HG02588 (cell line): ENCODE measurements around the gene SNX3.
"Not testable (repeated sequence)": the region's sequence is repeated elsewhere in the genome, so short reads cannot be mapped to it uniquely, and the experiment has no call there.

ENCODE experiments used
- ATAC-seq: cut with Tn5 transposase; IDR thresholded peaks from one replicate; pipeline ENCODE4 v1.9.1; 2021; ENCODE audit warnings: mild to moderate bottlenecking, moderate library complexity; ENCODE audit not compliant: unreplicated experiment

SNX3 gene

DNA sequence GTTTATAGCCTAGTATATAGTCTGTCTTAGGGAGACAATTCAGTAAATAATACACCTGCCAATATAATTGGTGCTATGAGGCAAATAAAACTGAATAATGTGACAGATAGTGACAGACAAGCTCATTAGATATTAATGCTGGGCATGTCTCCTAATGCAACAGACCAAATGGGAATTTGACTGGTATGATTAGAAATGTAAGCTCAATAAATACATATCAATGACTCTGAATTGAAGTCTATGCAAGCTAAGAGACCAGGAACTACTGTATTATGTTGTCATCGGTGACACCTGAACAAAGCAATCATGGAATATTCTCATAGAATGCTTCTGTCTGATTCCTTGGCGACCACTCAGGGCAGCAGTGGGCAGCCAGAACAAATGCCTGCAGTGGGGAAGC, 2.5 kb upstream of the SNX3 start:
- no peak for ATAC-seq

DNA sequence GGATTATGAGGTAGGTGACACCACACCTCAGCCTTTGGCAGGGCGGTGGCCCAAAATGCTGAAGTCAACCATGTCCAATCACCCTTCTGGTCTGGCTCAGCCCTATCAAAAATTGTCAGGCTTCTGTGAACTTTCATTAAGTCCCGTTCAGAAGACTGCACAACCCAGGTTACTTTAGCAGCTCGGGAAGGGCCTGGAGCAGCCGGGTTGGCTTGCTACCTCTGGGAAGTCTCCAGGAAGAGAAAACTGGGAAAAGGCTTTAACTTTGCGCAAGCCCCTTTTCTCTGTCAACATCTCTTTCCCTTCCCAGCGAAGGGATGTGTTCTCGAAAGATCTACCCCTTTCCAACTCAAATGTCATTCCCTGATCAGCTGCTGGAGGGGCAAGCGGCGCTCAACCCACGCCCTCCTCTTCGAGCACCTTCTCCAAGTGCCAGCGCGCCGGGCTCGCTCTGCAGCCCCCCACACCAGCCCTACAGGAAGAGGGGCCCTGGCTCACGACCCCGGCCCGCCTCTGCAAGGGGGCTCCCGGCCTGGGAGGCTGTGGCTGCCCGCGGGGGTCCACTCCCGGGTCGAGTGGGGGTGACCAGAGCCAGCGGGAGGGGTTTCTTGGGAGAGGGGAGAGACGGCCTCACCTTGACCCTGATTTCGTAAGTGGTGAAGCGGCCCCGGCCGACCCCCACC, 573 bp downstream of the SNX3 start:
- ATAC-seq = peak; percentile 1

DNA sequence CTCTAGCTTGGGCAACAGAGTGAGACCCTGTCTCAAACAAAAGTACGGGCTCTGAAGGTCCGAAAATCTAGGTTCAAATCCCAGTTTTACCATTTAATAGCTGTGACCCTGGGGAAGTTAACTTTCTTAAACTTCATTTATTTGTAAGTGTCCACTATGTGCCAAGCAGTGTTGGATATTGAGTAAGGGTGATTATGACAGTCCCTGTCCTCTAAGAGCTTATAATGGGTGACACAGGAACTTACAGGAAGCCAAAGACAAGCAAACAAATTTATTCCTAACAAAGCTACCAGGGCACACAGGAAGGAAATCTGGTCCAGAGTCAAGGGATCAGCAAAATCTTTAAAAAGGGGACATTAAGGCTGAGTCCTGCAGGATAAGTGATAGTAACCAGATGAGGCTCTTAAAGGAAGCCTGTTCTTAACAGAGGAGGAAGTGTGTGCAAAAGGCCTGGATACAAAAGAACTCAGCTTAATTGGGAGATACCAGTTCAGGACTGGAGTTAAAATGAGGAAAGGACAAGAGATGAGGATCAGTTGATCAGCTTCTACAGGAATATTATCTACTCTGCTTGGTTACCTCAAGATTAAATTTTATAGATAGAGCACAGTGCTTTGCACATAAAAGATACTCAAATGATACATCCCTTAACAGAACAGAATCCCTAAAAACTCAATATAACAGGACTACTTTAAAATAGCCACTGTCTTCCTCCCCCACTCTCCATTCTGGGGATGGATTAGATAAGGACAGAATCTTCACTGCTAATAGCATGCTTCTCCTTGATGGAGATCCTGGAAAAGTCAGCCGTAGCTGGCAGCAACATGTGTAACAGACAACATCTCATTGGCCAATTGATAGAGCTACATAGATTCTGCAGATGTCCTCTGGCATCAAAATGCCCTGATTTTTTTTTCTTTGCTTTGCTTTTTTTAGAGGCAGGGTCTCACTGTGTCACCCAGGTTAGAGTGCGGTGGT, 6.1 kb downstream of the SNX3 start:
- ATAC-seq = no peak

DNA sequence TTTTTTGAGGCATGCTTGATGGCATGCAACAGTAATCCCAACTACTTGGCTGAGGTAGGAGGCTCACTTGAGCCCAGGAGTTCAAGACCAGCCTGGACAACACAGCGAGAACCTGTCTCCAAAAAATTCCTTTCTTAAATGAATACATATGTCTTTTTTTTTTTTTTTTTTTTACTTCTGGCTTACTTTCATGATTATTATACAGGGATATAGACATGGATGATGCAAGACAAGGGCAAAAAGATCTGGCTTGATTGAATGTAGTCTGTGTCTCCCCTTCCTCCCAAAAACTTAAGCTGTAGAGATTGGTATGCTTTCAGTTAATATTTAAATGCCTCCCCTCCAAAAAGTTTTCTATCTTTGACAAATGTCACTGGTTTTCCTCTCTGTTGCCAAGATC, 7.6 kb downstream of the SNX3 start:
- no peak for ATAC-seq

DNA sequence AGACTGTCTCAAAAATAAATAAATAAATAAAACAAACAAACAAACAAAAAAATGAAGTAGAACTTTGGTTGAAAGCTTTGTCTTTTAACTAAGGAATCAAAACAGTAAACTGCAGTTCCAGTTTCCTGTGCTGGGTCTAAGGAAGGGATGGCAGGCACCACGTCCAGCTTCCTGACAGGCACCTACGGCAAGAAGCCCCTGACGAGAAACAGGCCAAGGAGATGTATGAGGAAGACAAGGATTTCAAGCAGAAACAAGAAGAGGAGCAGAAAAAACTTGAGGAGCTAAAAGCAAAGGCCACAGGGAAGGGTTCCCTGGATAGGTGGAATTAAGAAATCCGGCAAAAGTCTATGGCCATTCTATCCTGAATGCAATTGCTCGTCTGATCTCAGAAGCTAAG, 8.8 kb downstream of the SNX3 start:
- no peak for ATAC-seq

DNA sequence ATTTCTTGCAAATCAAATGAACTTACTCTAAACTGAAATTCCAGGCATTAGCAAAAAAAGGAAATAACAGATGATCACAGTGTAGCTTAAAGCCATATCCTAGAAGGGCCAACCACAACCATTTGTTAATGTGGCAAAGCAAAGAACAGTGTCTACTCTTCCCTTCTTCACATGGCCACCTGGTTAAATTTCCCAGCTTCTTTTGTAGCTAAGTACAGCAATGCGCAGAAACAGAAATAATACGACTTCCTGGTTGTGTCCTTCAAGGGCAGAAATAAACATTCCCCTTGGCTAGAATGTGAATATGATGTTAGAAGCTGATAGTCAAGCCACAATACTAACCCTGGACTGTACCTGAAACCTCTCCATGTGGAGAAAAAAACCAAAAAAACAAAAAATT, 9.6 kb downstream of the SNX3 start:
- no peak for ATAC-seq

DNA sequence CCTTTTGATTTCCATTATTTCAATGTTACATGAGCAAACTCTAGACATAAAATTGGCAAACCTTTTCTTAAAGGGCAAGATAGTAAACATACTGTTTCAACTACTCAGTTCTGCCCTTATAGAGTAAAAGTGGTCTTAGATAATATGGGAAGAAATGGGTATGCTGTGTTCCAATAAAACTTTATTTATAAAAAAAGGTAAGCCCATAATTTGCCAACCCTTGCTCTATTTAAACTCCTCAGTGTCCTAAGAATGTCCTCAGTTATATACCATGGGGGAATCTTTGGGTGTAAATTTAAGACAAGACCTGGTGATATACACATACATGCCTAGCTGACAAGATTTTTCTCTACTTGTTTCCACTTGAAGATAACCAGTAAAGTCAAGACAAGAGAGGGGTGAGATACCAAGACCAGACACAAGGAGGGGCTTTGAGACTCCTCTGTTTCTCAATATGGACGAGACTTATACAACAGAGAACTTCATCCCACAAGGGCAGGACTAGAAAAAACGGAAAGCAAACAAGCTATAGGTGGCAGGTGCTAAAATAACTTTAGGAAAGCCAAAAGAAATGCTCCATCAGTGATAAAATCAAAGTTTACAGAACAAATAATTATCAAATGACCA, 10.5 kb downstream of the SNX3 start:
- ATAC-seq = no peak

DNA sequence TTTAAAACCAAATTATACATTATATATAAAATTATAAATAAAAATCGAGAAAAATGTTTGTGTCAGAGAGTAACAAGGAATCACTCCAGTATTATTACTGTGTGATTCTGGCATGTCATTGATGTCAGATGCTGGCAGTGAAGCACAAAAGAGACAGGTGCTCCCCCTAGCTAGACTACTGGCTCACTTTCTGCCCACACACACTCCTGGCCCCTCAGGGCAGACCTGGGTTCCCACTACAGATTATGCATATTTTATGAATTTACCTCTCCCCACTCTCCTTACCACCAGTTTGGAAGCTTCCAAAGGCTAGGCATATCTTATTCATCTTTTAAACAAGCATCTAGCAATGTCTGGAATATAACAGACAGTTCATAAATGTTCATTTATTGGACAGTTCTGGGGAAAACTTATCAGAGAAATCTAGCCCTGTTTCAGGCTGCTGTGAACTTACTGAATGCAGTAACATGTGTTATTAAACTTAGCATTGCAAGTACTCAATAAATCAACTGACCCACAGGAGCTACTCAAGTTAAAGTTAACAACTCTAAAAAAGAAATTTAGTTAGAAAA, 12.8 kb downstream of the SNX3 start:
- ATAC-seq = no peak

DNA sequence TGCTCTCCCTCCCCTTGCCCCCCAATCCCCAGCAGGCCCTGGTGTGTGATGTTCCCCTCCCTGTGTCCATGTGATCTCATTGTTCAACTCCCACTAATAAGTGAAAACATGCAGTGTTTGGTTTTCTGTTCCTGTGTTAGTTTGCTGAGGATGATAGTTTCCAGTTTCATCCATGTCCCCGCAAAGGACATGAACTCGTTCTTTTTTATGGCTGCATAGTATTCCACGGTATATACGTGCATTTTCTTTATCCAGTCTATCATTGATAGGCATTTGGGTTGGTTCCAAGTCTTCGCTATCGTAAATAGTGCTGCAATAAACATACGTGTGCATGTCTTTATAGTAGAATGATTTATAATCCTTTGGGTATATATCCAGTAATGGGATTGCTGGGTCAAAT, 15.7 kb downstream of the SNX3 start:
- ATAC-seq = not testable (repeated sequence)

DNA sequence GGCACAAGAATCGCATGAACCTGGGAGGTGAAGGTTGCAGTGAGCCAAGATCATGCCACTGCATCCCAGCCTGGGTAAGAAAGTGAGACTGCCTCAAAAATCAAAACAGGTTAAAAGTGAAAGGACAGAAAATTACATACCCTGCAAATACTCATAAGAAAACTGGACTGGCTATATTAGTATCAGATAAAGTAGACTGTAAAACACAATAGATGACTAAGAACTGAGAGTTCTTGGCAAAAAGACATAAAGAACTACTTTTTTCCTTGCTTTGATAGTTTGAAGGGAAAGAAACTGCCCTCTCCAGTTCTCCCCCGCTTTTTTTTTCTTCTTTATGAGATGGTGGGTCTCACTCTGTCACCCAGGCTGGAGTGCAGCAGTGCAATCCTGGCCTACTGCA, 17.0 kb downstream of the SNX3 start:
- no peak for ATAC-seq

DNA sequence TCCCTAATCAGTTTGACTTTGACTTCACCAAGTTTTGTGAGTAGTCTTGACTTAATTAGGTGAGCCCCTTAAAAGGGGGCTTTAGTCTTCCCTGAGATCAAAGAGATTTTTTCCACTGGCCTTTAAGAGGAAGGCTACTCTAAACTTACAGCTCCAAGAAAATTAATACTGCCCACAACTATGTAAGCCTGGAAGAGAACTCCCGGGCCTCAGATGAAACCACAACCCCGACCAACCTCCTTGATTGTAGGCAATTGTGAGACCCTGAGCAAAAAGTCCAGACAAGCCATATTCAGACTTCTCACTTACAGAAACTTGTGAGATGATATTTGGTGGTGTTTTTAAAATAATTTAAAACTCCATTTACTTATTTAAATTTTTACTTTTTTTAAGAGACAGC, 18.1 kb downstream of the SNX3 start:
- no peak for ATAC-seq

DNA sequence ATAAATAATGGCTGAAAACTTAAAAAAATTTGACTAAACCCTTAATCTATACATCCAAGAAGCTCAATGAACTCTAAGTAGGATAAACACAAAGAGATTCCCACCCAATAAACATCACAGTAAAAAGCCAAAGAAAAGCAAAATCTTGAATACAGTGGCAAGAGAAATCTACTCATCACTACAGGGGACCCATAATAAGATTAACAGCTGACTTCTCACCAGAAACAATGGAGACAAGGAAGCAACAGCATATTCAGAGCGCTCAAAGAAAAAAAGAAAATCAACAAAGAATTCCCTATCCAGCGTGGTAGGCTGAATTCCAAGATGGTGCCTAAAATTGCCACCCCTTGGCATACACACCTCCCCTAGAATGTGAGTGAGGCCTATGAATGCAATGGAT, 18.6 kb downstream of the SNX3 start:
- ATAC-seq = no peak

DNA sequence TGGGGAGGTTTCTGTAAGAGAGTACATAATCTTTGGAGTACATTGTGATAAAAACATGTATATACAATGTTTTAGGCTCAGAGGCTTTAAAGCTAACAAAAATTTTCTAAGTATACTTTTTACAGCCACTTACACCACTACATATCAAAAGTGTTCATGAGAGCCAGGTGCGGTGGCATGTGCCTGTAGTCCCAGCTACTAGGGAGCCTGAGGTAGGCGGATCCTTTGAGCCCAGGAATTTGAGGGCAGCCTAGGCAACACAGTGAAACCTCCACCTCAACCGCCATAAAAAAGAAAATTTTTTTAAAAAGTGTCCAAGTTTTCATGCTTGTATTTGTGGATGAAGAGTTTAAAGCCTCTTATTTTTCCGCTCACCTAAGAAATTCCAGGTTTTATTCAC, 22.5 kb downstream of the SNX3 start:
- ATAC-seq = no peak

DNA sequence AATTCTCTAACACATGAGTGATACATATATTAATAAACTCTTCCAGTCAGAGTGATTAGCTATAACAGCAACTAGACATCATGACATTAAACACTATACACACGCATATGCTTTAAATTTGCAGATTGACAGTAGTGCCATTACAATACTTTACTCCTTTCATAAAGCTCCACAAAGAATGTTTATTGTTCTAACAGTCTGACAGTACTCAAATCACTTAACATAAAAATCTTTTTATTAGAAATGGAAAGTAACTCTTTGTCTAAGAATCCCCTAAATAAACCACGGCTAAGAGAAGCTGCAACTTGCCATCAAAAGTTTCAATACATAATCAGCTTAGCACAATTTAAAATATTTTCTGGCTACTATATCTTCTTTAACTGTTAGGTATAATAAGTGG, 24.0 kb downstream of the SNX3 start:
- ATAC-seq = no peak

DNA sequence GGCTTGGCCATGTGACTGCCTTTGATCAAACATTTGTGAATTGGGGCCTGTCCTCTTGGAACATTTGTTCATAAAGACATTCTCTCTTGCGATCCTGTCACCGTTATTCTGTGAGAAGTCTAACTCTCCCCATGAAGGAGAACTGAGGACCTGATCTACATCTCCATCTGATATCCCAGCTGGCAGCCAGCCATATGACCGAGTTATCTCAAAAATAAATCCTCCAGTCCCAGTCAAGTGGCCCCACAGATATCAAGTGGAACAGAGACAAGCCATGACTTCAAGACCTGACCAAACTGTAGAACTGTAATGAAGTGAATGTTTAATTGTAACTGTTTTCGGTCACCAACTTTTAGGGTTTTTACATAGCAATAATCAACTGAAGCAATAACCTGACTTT, 25.7 kb downstream of the SNX3 start:
- no peak for ATAC-seq

DNA sequence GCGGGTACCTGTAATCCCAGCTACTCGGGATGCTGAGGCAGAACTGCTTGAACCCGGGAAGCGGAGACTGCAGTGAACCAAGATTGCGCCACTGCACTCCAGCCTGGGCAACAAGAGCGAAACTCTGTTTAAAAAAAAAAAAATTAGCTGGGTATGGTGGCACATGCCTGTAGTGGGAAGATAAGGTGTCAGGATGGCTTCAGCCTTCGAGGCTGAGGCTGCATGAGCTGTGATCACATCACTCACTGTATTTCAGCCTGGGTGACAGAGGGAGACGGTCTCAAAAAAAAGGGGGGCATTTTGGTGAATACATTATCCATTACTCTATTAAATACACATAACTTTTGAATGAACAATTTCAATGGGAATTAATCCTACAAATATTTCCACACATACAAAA, 32.4 kb downstream of the SNX3 start:
- ATAC-seq = no peak

DNA sequence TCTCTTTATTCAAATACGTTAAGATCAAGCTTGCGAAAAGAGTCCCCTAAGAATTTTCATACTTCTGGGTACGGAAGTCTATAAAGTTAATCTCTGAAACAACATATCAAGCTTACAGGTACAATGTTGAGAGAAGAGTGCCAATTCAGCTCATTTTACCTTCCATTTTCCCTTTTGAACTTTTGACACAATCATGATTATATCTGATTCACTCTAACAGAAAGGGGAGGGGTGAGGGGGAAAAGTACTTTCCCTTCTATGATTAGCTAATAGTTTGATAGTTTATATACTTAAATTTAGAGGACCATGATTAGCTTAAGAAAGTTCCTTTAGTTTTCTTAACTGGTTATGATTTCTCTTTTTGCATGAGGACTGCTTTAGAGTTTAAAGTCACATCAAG, 33.5 kb downstream of the SNX3 start:
- ATAC-seq = no peak

DNA sequence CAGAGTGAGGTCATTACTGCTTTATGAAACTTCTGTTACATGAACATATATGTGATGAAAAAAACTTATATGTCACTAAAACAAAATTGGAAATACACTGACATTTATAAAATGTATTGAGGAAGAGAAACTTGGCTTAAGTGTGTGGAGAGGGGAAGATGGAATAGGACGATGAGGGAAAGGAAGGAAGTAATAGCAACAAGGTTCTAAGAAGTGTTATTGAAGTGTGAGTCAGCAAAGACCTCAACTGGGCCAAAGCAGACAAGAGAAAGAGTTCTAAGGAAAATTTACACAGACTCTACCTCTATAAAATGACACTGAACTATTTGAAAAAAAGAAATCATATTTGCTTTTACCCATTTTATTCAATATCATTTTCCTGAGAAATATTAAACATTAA, 38.3 kb downstream of the SNX3 start:
- ATAC-seq = no peak

DNA sequence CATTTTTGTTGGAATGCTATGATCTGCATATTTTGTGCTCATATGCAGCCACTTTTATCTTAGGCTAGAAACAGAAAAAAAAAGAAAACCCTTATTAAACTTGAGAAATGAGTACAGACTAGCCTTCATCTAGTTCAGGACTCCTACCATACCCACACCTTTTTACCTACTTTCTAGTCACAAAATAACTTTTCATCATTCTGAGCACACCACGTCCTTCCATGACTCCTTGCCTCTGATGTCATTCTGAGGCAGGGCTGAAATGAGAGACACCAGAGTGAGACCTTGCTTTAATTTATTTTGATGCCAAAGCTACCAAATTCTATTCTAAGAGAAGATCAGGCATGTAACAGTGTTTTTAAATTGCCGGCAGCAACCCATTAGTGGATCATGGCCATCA, 38.8 kb downstream of the SNX3 start:
- no peak for ATAC-seq

DNA sequence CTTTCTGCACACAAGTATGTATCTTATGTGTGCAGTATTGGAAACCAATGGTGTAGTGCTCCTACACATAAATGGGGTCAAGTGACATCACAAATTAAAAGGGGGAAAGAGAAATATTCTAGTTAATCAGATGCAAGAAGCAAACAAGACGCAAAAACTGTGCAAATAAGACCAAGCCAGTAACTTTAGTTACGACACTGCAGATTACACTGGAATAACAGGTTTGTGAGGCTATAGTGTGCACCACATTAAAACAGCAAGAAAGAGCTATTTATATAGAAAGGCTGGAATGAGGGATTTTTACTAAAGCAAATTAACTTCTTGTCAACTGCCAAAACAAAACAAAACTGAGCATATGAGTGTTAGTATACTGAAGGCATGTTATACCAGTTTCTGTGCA, 49.2 kb downstream of the SNX3 start:
- no peak for ATAC-seq

DNA sequence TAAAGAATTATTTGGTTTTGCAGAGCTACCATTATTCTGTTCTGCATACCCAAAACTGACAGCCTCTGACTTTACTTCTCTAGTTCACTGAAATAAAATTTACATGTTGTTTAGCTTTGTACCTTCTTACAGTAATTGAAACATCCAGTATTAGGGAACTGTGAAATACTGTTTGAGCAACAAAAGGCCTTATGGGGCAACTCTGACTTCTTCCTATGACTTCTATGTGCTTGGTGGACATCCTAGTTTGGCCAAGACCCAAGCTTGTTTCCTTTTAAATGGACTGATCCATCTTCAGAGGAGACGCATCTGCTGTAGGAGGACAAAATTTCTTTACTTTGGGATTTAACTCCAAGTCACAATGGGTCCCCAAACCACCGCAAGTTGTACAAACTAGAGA, 50.3 kb downstream of the SNX3 start:
- ATAC-seq = no peak

DNA sequence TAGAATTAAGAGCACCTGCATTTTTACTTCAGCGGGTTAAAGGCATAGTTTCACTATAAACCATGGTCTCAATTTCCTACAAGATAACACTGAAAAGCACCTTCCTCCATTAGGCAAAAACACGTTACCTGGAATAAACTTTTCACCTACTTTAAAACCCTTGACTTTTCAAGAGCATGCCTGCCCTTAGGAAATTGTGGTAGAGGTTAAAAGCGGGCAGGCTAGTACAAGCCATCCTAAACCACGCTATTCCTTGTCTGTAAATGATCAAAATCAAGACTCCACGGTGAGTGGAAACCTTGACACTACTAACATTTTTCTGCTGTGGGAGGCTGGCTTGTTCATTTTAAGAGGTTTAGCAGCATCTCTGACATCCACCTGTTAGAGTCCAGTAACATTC, 51.1 kb downstream of the SNX3 start:
- no peak for ATAC-seq
